GM18873 (cell line): ENCODE measurements around the gene IGHMBP2.
"Not testable (repeated sequence)": the region's sequence is repeated elsewhere in the genome, so short reads cannot be mapped to it uniquely, and the experiment has no call there.

Experiments
- ATAC-seq: cut with Tn5 transposase; IDR thresholded peaks from one replicate; pipeline ENCODE4 v1.9.1; 2021; ENCODE audit warnings: mild to moderate bottlenecking, moderate library complexity, moderate number of reproducible peaks; ENCODE audit not compliant: unreplicated experiment, low FRiP score

The IGHMBP2 gene

GRCh38 chr11:68903288-68904247 is at the start of gene IGHMBP2, which contains the start of gene MRPL21:
Gene IGHMBP2, plus strand, starts transcription at chr11:68903891. Its CDS starts 62 bp downstream, at chr11:68903953.
Gene MRPL21, minus strand, starts transcription at chr11:68903832. Its CDS starts 22 bp downstream, at chr11:68903810.
- ATAC-seq = peak; percentile 69

GRCh38 chr11:68854273-68854958 is 49.3 kb upstream of the IGHMBP2 start:
- no peak for ATAC-seq

- no peak for ATAC-seq
Measured at GRCh38 chr11:68855205-68855981, 48.3 kb upstream of the IGHMBP2 start.

- ATAC-seq = not testable (repeated sequence)
Measured at GRCh38 chr11:68856425-68857030, 47.2 kb upstream of the IGHMBP2 start.

GRCh38 chr11:68857037-68857586 is 46.6 kb upstream of the IGHMBP2 start:
- no peak for ATAC-seq

GRCh38 chr11:68859123-68859522 is 44.6 kb upstream of the IGHMBP2 start:
- ATAC-seq = no peak

- ATAC-seq = no peak
Measured at GRCh38 chr11:68862421-68862820, 41.3 kb upstream of the IGHMBP2 start.

GRCh38 chr11:68863553-68864265 is 40.0 kb upstream of the IGHMBP2 start:
- ATAC-seq = no peak

GRCh38 chr11:68865241-68865640 is 38.5 kb upstream of the IGHMBP2 start:
- ATAC-seq = no peak

- ATAC-seq = no peak
Measured at GRCh38 chr11:68867066-68867465, 36.6 kb upstream of the IGHMBP2 start.

- ATAC-seq = no peak
Measured at GRCh38 chr11:68868221-68868835, 35.4 kb upstream of the IGHMBP2 start.

GRCh38 chr11:68870470-68870869 is 33.2 kb upstream of the IGHMBP2 start:
- ATAC-seq = no peak

GRCh38 chr11:68872216-68873003 is 31.3 kb upstream of the IGHMBP2 start:
- ATAC-seq = no peak

- ATAC-seq = no peak
Measured at GRCh38 chr11:68878022-68878421, 25.7 kb upstream of the IGHMBP2 start.

GRCh38 chr11:68880851-68881250 is 22.8 kb upstream of the IGHMBP2 start:
- no peak for ATAC-seq

- no peak for ATAC-seq
Measured at GRCh38 chr11:68881320-68881719, 22.4 kb upstream of the IGHMBP2 start.

- ATAC-seq = no peak
Measured at GRCh38 chr11:68882391-68882790, 21.3 kb upstream of the IGHMBP2 start.

- ATAC-seq = not testable (repeated sequence)
Measured at GRCh38 chr11:68884827-68885226, 18.9 kb upstream of the IGHMBP2 start.
